Activated naive CD4-positive, alpha-beta T cell treated with anti-CD3 and anti-CD28 coated beads for 36 hours (primary cell): Measurements from ENCODE around the gene MSL1. TPM values are rescaled to one million over a fixed set of nuclear protein-coding genes. Genes with fewer than 3 reads are reported as not detected.
A peak's percentile ranks its signal among the peaks of the same experiment; 100 is the strongest.
"Not testable (repeated sequence)": the region's sequence is repeated elsewhere in the genome, so short reads cannot be mapped to it uniquely, and the experiment has no call there.

Source experiments
- CTCF ChIA-PET: fragments of 350-600 bp; sonication (Branson Sonifier 250); formaldehyde crosslinking; loops from one replicate; lab custom pipeline; 2021; ENCODE audit warnings: antibody characterized with exemption; lab: Charles Lee
- DNase-seq: peaks from one replicate; pipeline ENCODE4 v3.0.0-alpha.2; 2020
- H3K27ac Mint-ChIP-seq: one replicate; pipeline ENCODE4 v1.8.0; 2021; ENCODE audit warnings: mild to moderate bottlenecking, mixed read lengths
- H3K27me3 Mint-ChIP-seq: one replicate; pipeline ENCODE4 v1.8.0; 2021; ENCODE audit warnings: low read depth, mixed read lengths
- H3K36me3 Mint-ChIP-seq: one replicate; pipeline ENCODE4 v1.8.0; 2021; ENCODE audit warnings: low read depth, mixed read lengths
- H3K4me1 Mint-ChIP-seq: one replicate; pipeline ENCODE4 v1.8.0; 2021; ENCODE audit warnings: low read depth, mixed read lengths
- H3K4me3 Mint-ChIP-seq: one replicate; pipeline ENCODE4 v1.8.0; 2021; ENCODE audit warnings: mild to moderate bottlenecking, moderate library complexity, mixed read lengths
- H3K9me3 Mint-ChIP-seq: one replicate; pipeline ENCODE4 v1.8.0; 2021; ENCODE audit warnings: mixed read lengths
- intact Hi-C: fragments of 100-400 bp; cut with micrococcal nuclease; formaldehyde crosslinking; loops from one replicate; pipeline ENCODE4 v1.15.1; 2023
- total RNA-seq, 2 experiments: library from RNA; stranded (reverse); gene quantifications; one replicate each; pipeline ENCODE4 v1.2.3, GENCODE V29; 2021

The MSL1 gene
- total RNA-seq, 2 experiments from 2014 or later, result 72.1 to 72.2 TPM

- Mint-ChIP-seq H3K27ac (peak overlapping the region; percentile 93), H3K4me1 (peaks cover 27% of the 10 kb centered on the region), H3K4me3 (peak overlapping the region; percentile 92), H3K36me3 (peaks cover 19% of the 10 kb centered on the region), H3K27me3 (no peaks in the 10 kb centered on the region), H3K9me3 (no peaks in the 10 kb centered on the region)
- CTCF ChIA-PET, result interaction anchor here (0.6 to 5.3 kb wide), 10 partner anchors 10 to 114 kb away, joined by 3 to 56 read pairs (median 4); partner anchors contain the start of gene NR1D1
- peak; percentile 56 for DNase-seq
- intact Hi-C loops, result loop anchor here (1.0 to 2.0 kb wide), 2 partner anchors 17 to 46 kb away; partner anchors contain the start of gene CASC3
These were observed 1.4 kb downstream of the MSL1 start for GRCh38 chr17:40122999-40123810.

GRCh38 chr17:40123811-40124114 is 2.0 kb downstream of the MSL1 start:
- no peaks in the 10 kb centered on the region for H3K27me3 Mint-ChIP-seq
- peak overlapping the region; percentile 93 for H3K27ac Mint-ChIP-seq
- H3K9me3 Mint-ChIP-seq, result no peaks in the 10 kb centered on the region
- CTCF ChIA-PET, result interaction anchor here (0.6 to 5.3 kb wide), 10 partner anchors 9 to 178 kb away, joined by 3 to 56 read pairs (median 4); partner anchors contain the start of gene CDC6
- intact Hi-C loops, result loop anchor here (1.0 to 2.0 kb wide), 2 partner anchors 17 to 45 kb away; partner anchors contain the start of gene CASC3
- DNase-seq, result no peak
- H3K4me3 Mint-ChIP-seq, result peak overlapping the region; percentile 92
- peaks cover 27% of the 10 kb centered on the region for H3K4me1 Mint-ChIP-seq
- peaks cover 19% of the 10 kb centered on the region for H3K36me3 Mint-ChIP-seq

- no peak for DNase-seq
These were observed 2.7 kb downstream of the MSL1 start for GRCh38 chr17:40124279-40125141.

DNA sequence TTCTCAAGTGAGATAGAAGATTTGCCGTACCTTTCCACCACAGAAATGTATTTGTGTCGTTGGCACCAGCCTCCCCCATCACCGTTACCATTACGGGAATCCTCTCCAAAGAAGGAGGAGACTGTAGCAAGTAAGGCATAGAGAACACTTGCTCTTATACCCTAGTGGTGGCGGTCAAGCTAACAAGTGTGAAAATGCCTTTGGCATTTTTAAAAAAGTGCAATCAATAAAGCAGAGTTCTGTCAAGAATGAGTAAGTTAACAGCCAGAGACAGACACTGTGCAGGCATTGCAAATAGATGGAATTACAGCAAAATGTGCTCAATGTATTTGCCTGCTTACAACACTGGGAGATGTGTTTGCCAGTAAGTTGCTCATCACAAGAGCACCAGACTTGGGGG is 7.7 kb downstream of the MSL1 start:
- peaks cover 40% of the 10 kb centered on the region for H3K36me3 Mint-ChIP-seq
- no peak overlapping the region for H3K4me3 Mint-ChIP-seq
- no peak overlapping the region for H3K27ac Mint-ChIP-seq
- intact Hi-C loops, result no loop called here
- no peaks in the 10 kb centered on the region for H3K9me3 Mint-ChIP-seq
- DNase-seq, result no peak
- no peaks in the 10 kb centered on the region for H3K27me3 Mint-ChIP-seq
- peaks cover 19% of the 10 kb centered on the region for H3K4me1 Mint-ChIP-seq
- CTCF ChIA-PET, result interaction anchor here (1.2 kb wide), 1 partner anchor 39 kb away, joined by 3 read pairs; no protein-coding TSS in a partner anchor

More at GRCh38 chr17:40124279-40125141, 2.7 kb downstream of the MSL1 start:
- Mint-ChIP-seq H3K4me3 (peak overlapping the region; percentile 92), H3K27me3 (no peaks in the 10 kb centered on the region), H3K36me3 (peaks cover 22% of the 10 kb centered on the region), H3K27ac (peak overlapping the region; percentile 93), H3K4me1 (peaks cover 27% of the 10 kb centered on the region), H3K9me3 (no peaks in the 10 kb centered on the region)
- intact Hi-C loops, result no loop called here
- CTCF ChIA-PET, result interaction anchor here (0.6 to 5.3 kb wide), 11 partner anchors 8 to 179 kb away, joined by 3 to 56 read pairs (median 4); partner anchors contain the start of gene CDC6

- no peaks in the 10 kb centered on the region for H3K27me3 Mint-ChIP-seq
- intact Hi-C loops, result no loop called here
- CTCF ChIA-PET, result interaction anchor here (1.0 to 1.2 kb wide), 2 partner anchors 18 to 38 kb away, joined by 3 to 5 read pairs; no protein-coding TSS in a partner anchor
- no peaks in the 10 kb centered on the region for H3K9me3 Mint-ChIP-seq
- peaks cover 43% of the 10 kb centered on the region for H3K36me3 Mint-ChIP-seq
- peaks cover 15% of the 10 kb centered on the region for H3K4me1 Mint-ChIP-seq
- no peak for DNase-seq
- H3K27ac Mint-ChIP-seq, result no peak overlapping the region
- H3K4me3 Mint-ChIP-seq, result no peak overlapping the region
These were observed 8.7 kb downstream of the MSL1 start for GRCh38 chr17:40130352-40131042.

- Mint-ChIP-seq H3K4me1 (peaks cover 25% of the 10 kb centered on the region), H3K4me3 (no peak overlapping the region), H3K27ac (no peak overlapping the region), H3K9me3 (no peaks in the 10 kb centered on the region), H3K36me3 (peaks cover 42% of the 10 kb centered on the region), H3K27me3 (no peaks in the 10 kb centered on the region)
- intact Hi-C loops, result no loop called here
- CTCF ChIA-PET, result interaction anchor here (0.6 kb wide), 1 partner anchor 77 kb away, joined by 3 read pairs; no protein-coding TSS in a partner anchor
- no peak for DNase-seq
These were observed 12.4 kb downstream of the MSL1 start for GRCh38 chr17:40134184-40134583.

DNA sequence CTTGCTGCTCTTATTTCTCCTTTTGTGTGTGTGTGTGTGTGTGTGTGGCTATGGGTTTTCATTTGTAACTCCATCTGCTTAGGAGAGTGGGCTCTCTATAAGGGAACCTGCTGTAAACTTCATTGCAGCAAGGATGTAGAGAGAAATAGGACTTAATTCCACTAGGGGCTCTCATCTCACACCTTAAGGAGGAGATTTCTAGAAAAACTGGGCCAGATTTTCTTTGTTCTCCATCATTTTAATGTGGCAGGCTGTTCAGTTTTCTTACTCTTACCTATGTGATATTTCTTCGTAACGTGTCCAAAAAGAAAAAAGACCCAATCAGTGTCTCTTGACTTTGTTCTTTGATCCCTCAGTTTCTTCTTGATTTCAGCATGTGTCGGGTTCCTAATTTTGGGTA is 14.0 kb downstream of the MSL1 start:
- intact Hi-C loops, result no loop called here
- CTCF ChIA-PET, result no interaction called here
- Mint-ChIP-seq H3K27ac (peak overlapping the region; percentile 71), H3K4me1 (peaks cover 31% of the 10 kb centered on the region), H3K36me3 (peaks cover 37% of the 10 kb centered on the region), H3K9me3 (no peaks in the 10 kb centered on the region), H3K27me3 (no peaks in the 10 kb centered on the region), H3K4me3 (no peak overlapping the region)
- DNase-seq, result no peak

DNA sequence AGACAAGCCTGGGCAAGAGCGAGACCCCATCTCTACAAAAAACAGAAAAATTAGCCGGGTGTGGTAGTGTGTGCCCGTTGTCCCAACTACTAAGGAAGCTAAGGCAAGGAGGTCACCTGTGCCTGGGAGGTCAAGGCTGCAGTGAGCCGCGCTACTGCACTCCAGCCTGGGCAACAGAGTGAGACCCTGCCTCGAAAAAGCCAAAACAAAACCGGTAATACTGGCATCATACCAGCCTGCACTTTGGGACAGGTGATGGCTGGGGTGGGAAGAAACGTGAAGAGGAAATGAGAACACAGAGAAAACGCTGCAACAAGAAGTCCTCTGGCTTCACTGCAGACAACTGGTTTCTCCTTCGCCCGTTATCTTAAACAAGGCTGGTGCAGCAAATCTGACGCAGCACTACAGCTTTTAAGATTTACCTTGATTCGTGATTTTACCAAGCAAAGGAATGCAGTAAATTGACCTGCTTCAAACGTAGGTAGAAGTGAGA is 17.8 kb downstream of the MSL1 start:
- peaks cover 30% of the 10 kb centered on the region for H3K36me3 Mint-ChIP-seq
- intact Hi-C loops, result loop anchor here (1.0 to 2.0 kb wide), 6 partner anchors 14 to 159 kb away; partner anchors contain the start of genes NR1D1, PSMD3 and WIPF2
- H3K27me3 Mint-ChIP-seq, result no peaks in the 10 kb centered on the region
- CTCF ChIA-PET, result interaction anchor here (0.8 to 3.9 kb wide), 3 partner anchors 11 to 29 kb away, joined by 3 to 25 read pairs (median 16); no protein-coding TSS in a partner anchor
- peak overlapping the region; percentile 98 for H3K27ac Mint-ChIP-seq
- DNase-seq, result no peak
- no peaks in the 10 kb centered on the region for H3K9me3 Mint-ChIP-seq
- peaks cover 42% of the 10 kb centered on the region for H3K4me1 Mint-ChIP-seq
- H3K4me3 Mint-ChIP-seq, result peak overlapping the region; percentile 85

DNA sequence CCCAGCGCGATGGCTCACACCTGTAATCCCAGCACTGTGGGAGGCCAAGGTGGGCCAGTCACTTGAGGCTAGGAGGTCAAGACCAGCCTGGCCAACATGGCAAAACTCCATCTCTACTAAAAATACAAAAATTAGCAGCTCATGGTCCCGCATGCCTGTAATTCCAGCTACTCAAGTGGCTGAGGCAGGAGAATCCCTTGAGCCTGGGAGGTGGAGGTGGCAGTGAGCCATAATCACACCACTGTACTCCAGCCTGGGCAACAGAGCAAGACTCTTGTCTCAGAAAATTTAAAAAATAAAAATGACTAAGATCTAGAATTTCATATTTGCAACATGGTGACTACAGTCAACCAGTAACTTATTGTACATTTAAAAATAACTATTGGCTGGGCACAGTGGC is 21.4 kb downstream of the MSL1 start:
- H3K9me3 Mint-ChIP-seq, H3K27ac Mint-ChIP-seq, H3K27me3 Mint-ChIP-seq, DNase-seq, H3K4me3 Mint-ChIP-seq, intact Hi-C loops: not testable (repeated sequence)
- CTCF ChIA-PET, result interaction anchor here (0.6 to 1.4 kb wide), 3 partner anchors 25 to 417 kb away, joined by 3 to 4 read pairs (median 3); no protein-coding TSS in a partner anchor
- Mint-ChIP-seq H3K4me1 (peaks cover 44% of the 10 kb centered on the region), H3K36me3 (peaks cover 31% of the 10 kb centered on the region)

DNA sequence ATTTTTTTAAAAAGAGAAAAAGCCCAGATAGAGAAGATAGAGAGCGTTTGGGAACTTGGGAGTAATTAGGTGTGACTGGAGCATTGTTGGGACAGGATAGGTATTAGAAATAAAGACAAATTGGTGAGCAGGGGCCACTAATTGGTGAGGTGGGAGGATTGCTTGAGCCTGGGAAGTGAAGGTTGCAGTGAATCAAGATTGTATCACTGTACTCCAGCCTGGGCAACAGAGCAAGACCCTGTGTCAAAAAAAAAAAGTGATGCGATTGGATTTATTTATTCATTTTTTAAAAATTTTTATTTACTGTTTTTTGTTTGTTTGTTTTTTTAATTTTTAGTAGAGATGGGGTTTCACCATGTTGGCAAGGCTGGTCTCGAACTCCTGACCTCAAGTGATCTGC is 23.7 kb downstream of the MSL1 start:
- Mint-ChIP-seq H3K36me3 (peaks cover 43% of the 10 kb centered on the region), H3K4me3 (no peak overlapping the region), H3K27me3 (no peaks in the 10 kb centered on the region), H3K4me1 (peaks cover 50% of the 10 kb centered on the region), H3K9me3 (no peaks in the 10 kb centered on the region), H3K27ac (no peak overlapping the region)
- CTCF ChIA-PET, result interaction anchor here (0.7 kb wide), 1 partner anchor 8 kb away, joined by 3 read pairs; no protein-coding TSS in a partner anchor
- intact Hi-C loops, result no loop called here
- no peak for DNase-seq

GRCh38 chr17:40148527-40148926 is 26.8 kb downstream of the MSL1 start:
- no peak for DNase-seq
- peaks cover 44% of the 10 kb centered on the region for H3K36me3 Mint-ChIP-seq
- H3K27me3 Mint-ChIP-seq, result no peaks in the 10 kb centered on the region
- peak overlapping the region; percentile 31 for H3K27ac Mint-ChIP-seq
- intact Hi-C loops, result no loop called here
- H3K9me3 Mint-ChIP-seq, result no peaks in the 10 kb centered on the region
- peaks cover 52% of the 10 kb centered on the region for H3K4me1 Mint-ChIP-seq
- CTCF ChIA-PET, result interaction anchor here (0.6 to 2.8 kb wide), 6 partner anchors 20 to 189 kb away, joined by 3 to 16 read pairs (median 4); no protein-coding TSS in a partner anchor
- no peak overlapping the region for H3K4me3 Mint-ChIP-seq
